Measurements from ENCODE around the gene LHPP. TPM values are rescaled to one million over a fixed set of nuclear protein-coding genes. Genes with fewer than 3 reads are reported as not detected.
"Not testable (repeated sequence)": the region's sequence is repeated elsewhere in the genome, so short reads cannot be mapped to it uniquely, and the experiment has no call there.

LHPP gene
- total RNA-seq, 1 donor from 2014 or later, result 12.1 TPM

DNA sequence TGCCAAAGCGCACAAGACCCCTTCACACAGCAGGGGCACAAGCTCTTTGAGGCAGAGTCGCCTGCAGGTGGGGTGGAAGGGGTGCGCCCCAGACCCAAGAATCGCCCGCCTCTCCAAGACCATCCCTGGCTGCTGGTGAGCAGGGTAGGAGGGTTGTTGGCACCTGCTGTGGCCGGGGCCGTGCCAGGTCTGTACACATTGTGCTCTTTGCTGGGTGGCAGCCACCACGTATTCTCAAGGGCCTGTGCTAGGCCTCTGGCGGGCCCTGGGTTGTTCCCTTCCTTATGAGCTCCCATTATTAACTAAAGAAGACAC is 84.4 kb downstream of the LHPP start:
- TF ChIP-seq CTCF (conservative IDR thresholded peaks at IDR 0.05; ENCODE audit: low read depth, low read length), result no peak
- DNase-seq (ENCODE audit: low read depth), result no peak
- H3K4me3 ChIP-seq (ENCODE audit: low read depth, low read length), result no peak overlapping the region

DNA sequence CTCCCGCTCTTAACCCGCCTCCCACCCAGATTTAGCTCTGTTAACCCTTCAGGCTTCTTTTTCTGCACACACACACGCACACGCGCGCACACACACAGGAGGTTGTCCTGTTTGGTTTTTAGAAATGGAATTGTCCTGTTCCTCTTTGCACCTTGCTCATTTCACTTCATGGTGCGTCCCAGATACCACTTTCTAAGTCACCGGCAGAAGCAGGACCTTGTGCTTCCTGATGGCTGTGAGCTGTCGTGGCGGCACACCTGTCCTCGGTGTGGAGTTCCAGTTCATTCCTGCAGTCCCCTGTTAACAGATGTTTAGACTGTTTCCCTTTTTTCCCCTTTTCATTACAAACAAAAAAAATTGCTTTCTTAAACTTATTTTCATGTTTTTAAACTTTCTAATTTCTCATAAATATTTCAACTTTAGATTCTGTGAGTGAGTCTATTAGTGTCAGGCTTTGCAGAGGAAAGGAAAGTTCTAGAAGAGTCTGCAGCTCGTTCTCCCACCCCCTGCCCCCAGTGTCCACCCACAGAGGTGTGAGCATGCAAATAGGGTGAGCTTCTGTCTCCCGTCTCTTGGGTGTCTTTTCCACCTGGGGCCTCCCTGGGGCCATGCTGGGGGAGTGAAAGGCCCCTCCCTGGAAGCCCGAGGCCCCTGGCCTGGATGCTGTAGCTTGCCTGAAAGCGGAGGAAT is 85.5 kb downstream of the LHPP start:
- H3K4me3 ChIP-seq (ENCODE audit: low read depth, low read length), result no peak overlapping the region
- DNase-seq (ENCODE audit: low read depth), result no peak
- no peak for TF ChIP-seq CTCF (conservative IDR thresholded peaks at IDR 0.05; ENCODE audit: low read depth, low read length)

DNA sequence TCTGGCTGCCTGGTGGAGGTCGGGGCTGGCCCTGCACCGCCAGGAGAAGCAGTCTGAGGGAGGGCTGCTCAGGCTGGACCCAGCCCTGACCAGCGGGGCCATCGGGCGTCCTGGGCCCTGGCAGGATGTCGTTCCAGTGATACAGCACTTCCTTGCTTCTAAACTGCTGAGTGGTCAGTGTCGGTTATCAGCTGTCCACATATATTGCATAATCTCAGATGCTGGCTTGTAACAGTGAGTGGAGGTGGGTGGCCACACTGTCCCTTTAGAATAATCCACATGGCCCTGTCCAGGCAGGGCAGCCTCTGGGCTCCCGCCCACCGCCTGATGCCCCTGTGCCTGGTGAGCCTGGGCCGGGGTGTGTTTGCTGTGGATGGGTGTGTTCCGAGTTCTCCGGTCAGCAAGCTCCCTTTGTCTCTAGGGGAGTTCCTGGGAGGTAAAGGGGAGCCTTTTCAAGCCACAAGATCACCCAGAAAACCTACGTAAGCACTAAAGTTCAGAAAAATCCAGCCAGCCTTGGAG is 86.1 kb downstream of the LHPP start:
- TF ChIP-seq CTCF (conservative IDR thresholded peaks at IDR 0.05; ENCODE audit: low read depth, low read length), result no peak
- H3K4me3 ChIP-seq (ENCODE audit: low read depth, low read length), result no peak overlapping the region
- no peak for DNase-seq (ENCODE audit: low read depth)

DNA sequence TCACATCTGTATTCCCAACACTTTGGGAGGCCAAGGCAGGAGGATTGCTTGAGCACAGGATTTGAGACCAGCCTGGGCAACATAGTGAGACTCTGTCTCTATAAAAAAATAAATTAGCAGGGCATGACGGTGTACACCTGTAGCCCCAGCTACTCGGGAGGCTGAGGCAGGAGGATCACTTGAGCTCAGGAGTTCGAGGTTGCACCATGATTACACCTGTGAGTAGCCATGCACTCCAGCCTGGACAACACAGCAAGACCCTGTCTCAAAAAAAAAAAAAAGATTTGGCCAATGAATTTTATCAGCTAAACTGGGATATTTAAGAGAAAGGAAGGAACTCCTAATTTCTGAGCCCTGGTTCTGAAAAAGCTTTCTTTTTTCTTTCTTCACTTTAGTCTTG is 87.5 kb downstream of the LHPP start:
- H3K4me3 ChIP-seq (ENCODE audit: low read depth, low read length); DNase-seq (ENCODE audit: low read depth): not testable (repeated sequence)

DNA sequence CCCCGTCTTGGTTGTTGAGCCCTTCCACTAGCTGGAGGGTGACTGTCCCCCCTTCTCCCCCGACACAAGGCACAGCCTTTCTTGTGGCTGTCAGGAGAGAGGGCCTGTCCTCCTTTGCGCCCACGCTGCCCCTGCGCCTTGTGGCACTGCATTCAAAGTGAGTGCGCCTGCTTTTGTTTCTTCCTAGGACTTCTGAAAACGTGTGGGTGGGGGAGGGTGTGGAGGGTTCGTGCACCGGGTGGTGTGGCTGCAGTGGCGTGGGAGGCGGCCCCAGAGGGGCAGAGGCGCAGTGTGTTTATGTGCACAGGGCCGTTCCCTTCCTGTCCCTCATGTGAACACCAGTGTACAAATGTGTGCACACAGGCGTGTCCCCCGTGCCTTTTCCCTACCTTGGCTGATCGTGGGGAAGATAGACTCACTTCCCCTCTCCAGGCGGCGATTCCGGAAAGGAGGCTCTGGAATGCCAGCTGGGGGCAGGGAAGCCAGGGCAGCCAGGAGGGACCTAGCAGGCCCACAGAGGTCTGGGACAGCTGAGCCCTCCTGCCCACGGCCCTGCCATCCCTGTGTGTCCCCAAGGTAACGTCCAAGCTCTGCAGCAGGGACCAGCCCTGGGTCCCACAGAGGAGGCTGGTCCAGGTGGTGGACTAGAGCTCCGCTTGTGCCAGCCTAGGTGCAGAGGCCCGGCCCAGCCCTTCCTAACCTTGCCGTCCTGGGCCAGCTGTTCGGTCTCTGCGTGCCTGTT is 88.8 kb downstream of the LHPP start:
- DNase-seq (ENCODE audit: low read depth), result no peak

DNA sequence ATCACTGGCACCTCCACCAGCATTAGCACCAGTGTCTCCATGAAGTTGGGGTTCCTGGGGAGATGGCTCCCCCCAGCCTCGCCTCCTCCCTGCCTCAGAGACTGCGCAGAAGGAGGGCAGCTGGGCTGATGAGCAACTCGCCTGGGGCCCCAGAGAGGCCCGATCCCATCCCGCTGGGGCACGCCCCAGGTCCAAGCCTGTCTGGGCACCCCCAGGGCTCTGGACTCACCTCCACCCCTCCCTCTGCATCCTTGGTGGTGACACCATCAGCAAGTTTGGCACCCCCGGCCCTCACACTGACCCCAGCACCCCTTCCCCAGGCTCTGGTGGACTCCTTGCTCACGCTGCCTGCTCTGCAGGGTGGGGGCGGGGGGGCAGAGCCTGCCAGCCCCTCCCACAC is 89.5 kb downstream of the LHPP start:
- no peak for DNase-seq (ENCODE audit: low read depth)
- no peak overlapping the region for H3K4me3 ChIP-seq (ENCODE audit: low read depth, low read length)
- TF ChIP-seq CTCF (conservative IDR thresholded peaks at IDR 0.05; ENCODE audit: low read depth, low read length), result no peak

More for the DNA sequence above, 88.8 kb downstream of the LHPP start:
- no peak for TF ChIP-seq CTCF (conservative IDR thresholded peaks at IDR 0.05; ENCODE audit: low read depth, low read length)
- H3K4me3 ChIP-seq (ENCODE audit: low read depth, low read length), result no peak overlapping the region

GRCh38 chr10:124551755-124552154 is 90.1 kb downstream of the LHPP start:
- TF ChIP-seq CTCF (conservative IDR thresholded peaks at IDR 0.05; ENCODE audit: low read depth, low read length), result no peak
- no peak for DNase-seq (ENCODE audit: low read depth)
- no peak overlapping the region for H3K4me3 ChIP-seq (ENCODE audit: low read depth, low read length)
